Measurements from ENCODE around the gene NHEJ1. TPM values are rescaled to one million over a fixed set of nuclear protein-coding genes. Genes with fewer than 3 reads are reported as not detected.

NHEJ1 gene
- total and polyA plus RNA-seq, 9 of the 15 experiments (the other 6 are each of a cell fraction or from before 2014, with no cell fraction given) = 9.0 to 23.7 (median 13.9) TPM

DNA sequence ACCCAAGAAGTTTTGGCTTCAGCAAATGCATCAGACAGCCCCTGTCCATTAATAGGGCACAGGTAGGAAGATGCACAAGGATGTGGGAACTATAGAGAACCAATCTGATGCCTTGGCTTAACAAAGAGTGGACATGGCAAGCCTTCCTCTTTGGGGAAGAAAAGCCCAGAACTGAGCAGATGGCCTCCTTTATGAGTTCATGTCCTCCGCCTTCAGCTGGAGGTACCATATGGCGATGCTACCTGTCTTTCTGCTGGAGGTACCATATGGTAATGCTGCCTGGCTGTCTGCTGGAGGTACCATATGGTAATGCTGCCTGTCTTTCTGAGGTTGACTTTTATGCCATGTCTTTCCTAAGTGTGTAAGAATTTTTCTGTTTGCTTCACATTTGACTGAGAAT lies 23.5 kb upstream of the NHEJ1 start:
- CTCF ChIA-PET (ENCODE audit: low intra/inter-chr PET ratio) = no interaction called here
- H3K9ac ChIP-seq (ENCODE audit: insufficient read depth in 1 of 2, low read depth in 2 of 2, low read length in 2 of 2) = no peak overlapping the region; a peak in 1 of 4 replicates
- H3K27me3 ChIP-seq (ENCODE audit: control insufficient read depth in 2 of 2, insufficient read depth in 2 of 2, low read length in 2 of 2) = no peaks in the 10 kb centered on the region
- no TSS peak for BruUV-seq (replicated peaks)
- intact Hi-C loops (cut with micrococcal nuclease) (no loop called here), in situ Hi-C loops (cut with MboI) (no loop called here)
- peaks cover 62% of the 10 kb centered on the region; the same call in 2 of the 3 replicates for H3K36me3 ChIP-seq (ENCODE audit: control insufficient read depth, insufficient read depth, low read length)
- H3K9me3 ChIP-seq (replicated peaks; ENCODE audit: control insufficient read depth, insufficient read depth, low read depth, low read length) = no peaks in the 10 kb centered on the region
- ATAC-seq (no peak), FAIRE-seq (no peak), DNase-seq (ENCODE audit: extremely low read depth in 1 of 4, low spot score in 3 of 4) (no peak)
- no peak overlapping the region for H3K27ac ChIP-seq (ENCODE audit: extremely low read depth, low read depth, low read length)
- H3K4me2 ChIP-seq (ENCODE audit: insufficient read depth, low read length) = no peak overlapping the region
- POLR2A ChIA-PET = no interaction called here
- peaks cover under 1 to 9% of the 10 kb centered on the region in 2 experiments; a peak in 3 of 5 replicates for H3K4me1 ChIP-seq (replicated peaks in 1 of 2; ENCODE audit: control insufficient read depth in 2 of 2, insufficient read depth in 2 of 2, low read length in 2 of 2)
- no peaks in the 10 kb centered on the region for H3K9me1 ChIP-seq (ENCODE audit: control insufficient read depth, insufficient read depth, low read length)
- H4K20me1 ChIP-seq (replicated peaks; ENCODE audit: control insufficient read depth, insufficient read depth, low read length) = no peaks in the 10 kb centered on the region
- WGBS (ENCODE audit: insufficient coverage, low coverage, missing lambda C conversion rate) = 100% methylated on average over 2 of the region's 2 CpGs
- TF ChIP-seq ZNF398 (CRISPR knock-in tag; IDR thresholded peaks at IDR 0.05) = no peak
- TF ChIP-seq ZNF77 (CRISPR knock-in tag; IDR thresholded peaks at IDR 0.05) = no peak
- TF ChIP-seq MEIS2 (IDR thresholded peaks at IDR 0.05; ENCODE audit: partially characterized antibody) = no peak
- TF ChIP-seq, protein P1, sequence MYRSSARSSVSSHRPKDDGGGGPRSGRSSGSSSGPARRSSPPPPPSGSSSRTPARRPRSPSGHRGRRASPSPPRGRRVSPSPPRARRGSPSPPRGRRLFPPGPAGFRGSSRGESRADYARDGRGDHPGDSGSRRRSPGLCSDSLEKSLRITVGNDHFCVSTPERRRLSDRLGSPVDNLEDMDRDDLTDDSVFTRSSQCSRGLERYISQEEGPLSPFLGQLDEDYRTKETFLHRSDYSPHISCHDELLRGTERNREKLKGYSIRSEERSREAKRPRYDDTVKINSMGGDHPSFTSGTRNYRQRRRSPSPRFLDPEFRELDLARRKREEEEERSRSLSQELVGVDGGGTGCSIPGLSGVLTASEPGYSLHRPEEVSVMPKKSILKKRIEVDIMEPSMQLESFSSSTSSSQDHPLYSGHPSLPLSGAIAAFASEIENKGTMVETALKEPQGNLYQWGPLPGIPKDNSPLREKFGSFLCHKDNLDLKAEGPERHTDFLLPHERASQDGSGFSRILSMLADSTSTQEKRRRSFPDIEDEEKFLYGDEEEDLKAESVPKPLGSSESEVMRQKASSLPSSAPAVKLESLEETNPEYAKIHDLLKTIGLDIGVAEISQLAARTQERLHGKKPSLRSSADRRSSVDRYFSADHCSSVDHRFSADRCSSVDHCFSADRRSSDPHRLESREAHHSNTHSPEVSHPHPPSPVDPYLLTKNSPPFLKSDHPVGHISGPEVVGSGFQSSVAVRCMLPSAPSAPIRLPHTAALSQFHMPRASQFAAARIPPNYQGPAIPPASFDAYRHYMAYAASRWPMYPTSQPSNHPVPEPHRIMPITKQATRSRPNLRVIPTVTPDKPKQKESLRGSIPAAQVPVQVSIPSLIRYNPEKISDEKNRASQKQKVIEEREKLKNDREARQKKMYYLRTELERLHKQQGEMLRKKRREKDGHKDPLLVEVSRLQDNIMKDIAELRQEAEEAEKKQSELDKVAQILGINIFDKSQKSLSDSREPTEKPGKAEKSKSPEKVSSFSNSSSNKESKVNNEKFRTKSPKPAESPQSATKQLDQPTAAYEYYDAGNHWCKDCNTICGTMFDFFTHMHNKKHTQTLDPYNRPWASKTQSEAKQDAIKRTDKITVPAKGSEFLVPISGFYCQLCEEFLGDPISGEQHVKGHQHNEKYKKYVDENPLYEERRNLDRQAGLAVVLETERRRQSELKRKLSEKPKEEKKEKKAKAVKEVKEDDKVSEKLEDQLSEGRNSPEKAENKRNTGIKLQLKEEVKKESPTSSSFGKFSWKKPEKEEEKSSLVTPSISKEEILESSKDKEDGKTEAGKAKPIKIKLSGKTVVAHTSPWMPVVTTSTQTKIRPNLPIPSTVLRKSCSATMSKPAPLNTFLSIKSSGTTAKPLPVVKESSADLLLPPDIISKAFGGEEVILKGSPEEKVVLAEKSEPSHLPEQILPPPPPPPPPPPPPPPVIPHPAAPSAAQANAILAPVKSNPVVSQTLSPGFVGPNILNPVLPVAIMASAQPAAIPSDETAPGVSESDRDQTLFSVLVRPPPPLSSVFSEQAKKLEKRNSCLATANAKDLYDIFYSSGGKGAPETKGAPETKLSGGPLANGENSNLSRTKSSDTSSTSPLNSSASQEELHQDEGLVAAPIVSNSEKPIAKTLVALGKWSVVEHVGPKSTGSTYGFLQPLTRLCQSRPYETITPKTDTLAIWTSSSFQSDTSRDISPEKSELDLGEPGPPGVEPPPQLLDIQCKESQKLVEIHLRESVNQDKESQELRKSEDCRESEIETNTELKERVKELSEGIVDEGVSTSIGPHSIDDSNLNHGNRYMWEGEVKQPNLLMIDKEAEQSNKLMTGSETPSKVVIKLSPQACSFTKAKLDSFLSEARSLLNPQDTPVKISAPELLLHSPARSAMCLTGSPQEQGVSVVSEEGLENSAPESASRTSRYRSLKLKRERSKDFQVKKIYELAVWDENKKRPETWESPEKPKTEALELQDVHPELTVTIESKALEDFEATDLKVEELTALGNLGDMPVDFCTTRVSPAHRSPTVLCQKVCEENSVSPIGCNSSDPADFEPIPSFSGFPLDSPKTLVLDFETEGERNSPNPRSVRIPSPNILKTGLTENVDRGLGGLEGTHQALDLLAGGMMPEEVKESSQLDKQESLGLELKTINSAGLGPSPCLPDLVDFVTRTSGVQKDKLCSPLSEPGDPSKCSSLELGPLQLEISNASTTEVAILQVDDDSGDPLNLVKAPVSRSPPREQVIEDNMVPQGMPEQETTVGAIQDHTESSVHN (IDR thresholded peaks at IDR 0.05; ENCODE audit: borderline replicate concordance in 1 of 2, low read depth in 1 of 2) = no peak
- no peak for TF ChIP-seq IRF2 (CRISPR knock-in tag; IDR thresholded peaks at IDR 0.05)
- no peak for TF ChIP-seq ZNF699 (CRISPR knock-in tag; IDR thresholded peaks at IDR 0.05; ENCODE audit: insufficient replicate concordance)
- TF ChIP-seq RFX7 (CRISPR knock-in tag; IDR thresholded peaks at IDR 0.05) = no peak
- no peak for TF ChIP-seq ZKSCAN8 (CRISPR knock-in tag; IDR thresholded peaks at IDR 0.05)
- TF ChIP-seq ZNF239 (CRISPR knock-in tag; IDR thresholded peaks at IDR 0.05) = no peak
- no peak for TF ChIP-seq ZNF639 (CRISPR knock-in tag; conservative IDR thresholded peaks at IDR 0.05 in 1 of 2, IDR thresholded peaks at IDR 0.05 in 1 of 2)
- H3K4me3 ChIP-seq = no peak overlapping the region
- H2AFZ ChIP-seq (ENCODE audit: low read depth, low read length) = no peak overlapping the region
- H3K79me2 ChIP-seq (ENCODE audit: control insufficient read depth, insufficient read depth, low read length) = peaks cover 12% of the 10 kb centered on the region

Measured in K562 (cell line).